Measurements from ENCODE around the gene KAZN. TPM values are rescaled to one million over a fixed set of nuclear protein-coding genes. Genes with fewer than 3 reads are reported as not detected.

Gene KAZN
- total and polyA plus RNA-seq, 2 of the 8 experiments (the other 6 are each of a cell fraction or from before 2014, with no cell fraction given) = 3.7 to 11.8 TPM

- TF ChIP-seq CHD7 (IDR thresholded peaks at IDR 0.05; ENCODE audit: insufficient replicate concordance, low read length) (no peak), EGR1 (IDR thresholded peaks at IDR 0.05; ENCODE audit: borderline replicate concordance, low read depth, low read length) (no peak), SIN3A (conservative IDR thresholded peaks at IDR 0.05 in 1 of 2, IDR thresholded peaks at IDR 0.05 in 1 of 2; ENCODE audit: low read depth in 1 of 2, low read length in 2 of 2) (no peak), MAFK (IDR thresholded peaks at IDR 0.05; ENCODE audit: low read depth, low read length) (no peak), USF2 (IDR thresholded peaks at IDR 0.05; ENCODE audit: low read length) (no peak), KDM4A (IDR thresholded peaks at IDR 0.05; ENCODE audit: low read depth, low read length, severe bottlenecking) (no peak), CREB1 (IDR thresholded peaks at IDR 0.05) (no peak), ATF3 (IDR thresholded peaks at IDR 0.05; ENCODE audit: insufficient read depth, low read depth, low read length) (no peak), FOSL1 (IDR thresholded peaks at IDR 0.05; ENCODE audit: insufficient read depth, low read depth, low read length) (no peak), BACH1 (IDR thresholded peaks at IDR 0.05; ENCODE audit: low read length) (no peak)
Measured at GRCh38 chr1:15011661-15012060, 413.2 kb downstream of the KAZN start (continued).
